ENCODE results near the gene RPL36A.

DNA sequence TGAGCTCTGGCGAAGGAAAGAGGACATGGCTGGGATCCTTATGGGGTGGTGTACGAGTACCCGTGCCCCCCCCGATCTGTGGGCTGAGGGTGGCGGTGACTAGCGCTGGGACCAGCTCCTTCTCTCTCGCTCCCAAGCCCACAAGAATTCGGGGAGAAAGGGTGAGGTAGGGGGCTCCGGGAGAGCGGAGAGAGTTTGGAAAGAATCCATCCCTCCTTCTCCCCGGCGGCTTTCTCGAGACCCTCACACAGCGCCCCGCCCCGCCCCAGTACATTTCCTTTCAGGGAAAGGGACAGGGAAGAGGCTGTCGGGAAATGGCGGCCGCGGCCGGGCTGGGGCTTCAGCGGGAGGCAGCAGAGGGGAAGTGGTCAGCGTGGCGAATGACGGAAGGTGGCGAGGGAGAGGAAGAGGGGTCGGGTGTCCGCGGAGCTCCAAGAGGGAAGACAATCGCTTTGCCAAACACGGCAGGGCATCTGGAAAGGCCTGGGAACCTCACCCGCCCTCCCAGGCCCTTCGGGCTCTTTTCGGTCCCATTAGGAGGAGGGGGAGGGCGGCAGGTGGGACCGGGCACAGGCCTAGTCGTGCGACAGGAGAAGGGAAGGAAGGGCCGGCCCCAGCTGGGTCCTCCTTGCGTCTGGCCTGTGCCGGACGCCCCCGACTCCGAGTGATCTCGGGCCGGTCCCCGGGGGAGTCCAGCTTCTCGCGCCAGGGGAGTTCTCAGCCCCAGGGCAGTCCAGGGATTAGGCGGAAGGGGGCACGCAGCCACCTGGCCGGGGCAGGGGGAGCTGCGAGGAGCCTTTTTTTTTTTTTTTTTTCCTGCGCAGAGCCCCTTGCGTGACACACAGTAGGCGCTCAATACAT, 27.4 kb downstream of the RPL36A start:
- TF ChIP-seq CTCF (IDR thresholded peaks at IDR 0.05): no peak
- no peak for TF ChIP-seq EZH2 (IDR thresholded peaks at IDR 0.05)
